Activated T-cell treated with anti-CD3 and anti-CD28 coated beads for 1 hour (primary cell): ENCODE results near the gene KLK12.

Source experiments
- DNase-seq: peaks from one replicate; pipeline ENCODE4 v3.0.0-alpha.2; 2020; ENCODE audit warnings: low read depth

KLK12 gene

DNA sequence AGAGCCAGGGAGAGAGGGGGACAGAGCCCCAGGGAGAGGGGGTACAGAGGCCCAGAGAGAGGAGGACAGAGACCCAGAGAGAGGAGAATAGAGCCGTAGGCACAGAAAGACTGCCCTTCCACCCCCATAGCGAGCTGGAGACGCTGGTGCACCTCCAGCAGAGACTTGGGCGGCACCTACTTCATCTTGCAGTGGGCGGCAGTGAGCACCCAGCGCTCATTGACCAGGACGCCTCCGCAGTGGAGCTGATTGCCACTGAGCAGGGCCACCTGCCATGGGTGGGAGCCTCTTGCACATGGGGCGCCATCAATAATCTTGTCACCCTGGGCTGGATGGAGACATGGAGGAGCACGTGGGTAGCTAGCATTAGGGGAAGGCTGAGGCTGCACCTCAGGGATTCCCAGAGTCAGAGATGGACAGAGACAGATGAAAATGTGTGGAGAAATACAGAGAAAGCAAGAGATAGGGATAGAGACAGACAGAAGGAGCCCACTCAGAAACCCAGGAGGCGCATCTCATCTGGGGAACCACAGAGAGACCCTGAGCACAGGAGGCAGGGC, 53.1 kb downstream of the KLK12 start:
- no peak for DNase-seq

DNA sequence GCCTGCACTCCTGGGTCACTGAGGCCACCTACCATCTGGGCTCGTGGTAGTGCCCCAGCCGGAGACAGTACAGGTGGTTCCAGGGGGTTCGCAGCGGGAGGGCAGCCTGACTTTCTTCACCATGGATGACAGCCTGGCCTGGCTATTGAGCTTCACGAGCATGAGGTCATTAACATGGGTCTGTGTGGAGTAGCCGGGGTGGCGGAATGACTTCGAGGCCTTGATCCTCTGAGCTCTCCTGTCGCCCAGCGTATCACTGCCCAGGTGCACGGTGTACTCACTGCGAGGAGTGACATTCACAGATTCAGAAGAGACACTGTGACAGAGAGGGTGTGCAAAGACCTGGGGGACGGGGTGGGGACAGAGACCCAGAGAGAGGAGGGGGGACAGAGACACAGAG, 54.6 kb downstream of the KLK12 start:
- DNase-seq: no peak

DNA sequence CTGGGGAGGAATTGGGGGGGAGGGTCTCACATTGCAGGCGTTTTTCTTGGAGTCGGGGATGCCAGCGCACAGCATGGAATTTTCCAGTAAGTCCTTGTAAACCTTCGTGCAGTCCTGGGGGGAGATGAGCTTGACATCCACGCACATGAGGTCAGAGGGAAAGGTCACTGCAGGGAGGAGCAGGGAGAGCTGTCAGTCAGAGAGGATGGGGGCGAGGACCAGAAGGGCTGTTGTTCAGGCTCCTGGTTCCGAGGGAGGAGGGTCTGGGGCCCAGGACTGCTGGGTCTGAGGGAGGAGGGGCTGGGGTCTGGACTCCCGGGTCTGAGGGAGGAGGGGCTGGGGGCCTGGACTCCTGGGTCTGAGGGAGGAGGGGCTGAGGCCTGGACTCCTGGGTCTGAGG, 55.0 kb downstream of the KLK12 start:
- no peak for DNase-seq
